ENCODE data around the gene ATXN1. TPM values are rescaled to one million over a fixed set of nuclear protein-coding genes. Genes with fewer than 3 reads are reported as not detected.

ATXN1 gene
- total and polyA plus RNA-seq, 2 experiments from 2014 or later = 4.8 to 9.1 TPM

DNA sequence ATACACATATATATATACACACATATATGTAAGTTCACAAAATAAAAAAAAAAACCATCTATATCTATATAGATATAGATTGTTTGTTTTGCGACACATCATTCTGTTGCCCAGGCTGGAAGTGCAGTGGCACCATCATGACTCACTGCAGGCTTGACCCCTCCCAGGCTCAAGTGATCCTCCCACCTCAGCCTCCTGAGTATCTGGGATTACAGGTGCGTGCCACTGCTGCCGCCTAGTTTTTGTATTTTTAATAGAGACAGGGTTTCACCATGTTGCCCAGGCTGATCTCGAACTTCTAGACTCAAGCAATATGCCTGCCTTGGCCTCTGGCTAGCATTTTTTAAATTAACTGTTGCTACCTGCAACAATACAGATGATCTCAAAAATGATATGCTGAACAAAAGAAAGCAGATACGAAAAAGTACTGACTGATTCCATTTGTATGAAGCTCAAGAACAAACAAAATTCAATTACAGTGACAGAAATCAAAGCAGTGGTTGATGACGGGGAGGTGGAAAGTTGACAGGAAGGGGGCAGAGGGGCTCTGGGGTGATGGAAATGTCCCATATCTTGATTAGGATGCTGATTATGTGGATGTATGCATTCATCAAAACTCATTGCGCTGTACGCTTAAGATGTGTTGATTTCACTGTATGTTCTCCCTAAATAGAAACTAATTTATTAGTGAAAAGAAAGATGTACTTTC, 49.6 kb downstream of the ATXN1 start (continued):
- TF ChIP-seq, protein P1, sequence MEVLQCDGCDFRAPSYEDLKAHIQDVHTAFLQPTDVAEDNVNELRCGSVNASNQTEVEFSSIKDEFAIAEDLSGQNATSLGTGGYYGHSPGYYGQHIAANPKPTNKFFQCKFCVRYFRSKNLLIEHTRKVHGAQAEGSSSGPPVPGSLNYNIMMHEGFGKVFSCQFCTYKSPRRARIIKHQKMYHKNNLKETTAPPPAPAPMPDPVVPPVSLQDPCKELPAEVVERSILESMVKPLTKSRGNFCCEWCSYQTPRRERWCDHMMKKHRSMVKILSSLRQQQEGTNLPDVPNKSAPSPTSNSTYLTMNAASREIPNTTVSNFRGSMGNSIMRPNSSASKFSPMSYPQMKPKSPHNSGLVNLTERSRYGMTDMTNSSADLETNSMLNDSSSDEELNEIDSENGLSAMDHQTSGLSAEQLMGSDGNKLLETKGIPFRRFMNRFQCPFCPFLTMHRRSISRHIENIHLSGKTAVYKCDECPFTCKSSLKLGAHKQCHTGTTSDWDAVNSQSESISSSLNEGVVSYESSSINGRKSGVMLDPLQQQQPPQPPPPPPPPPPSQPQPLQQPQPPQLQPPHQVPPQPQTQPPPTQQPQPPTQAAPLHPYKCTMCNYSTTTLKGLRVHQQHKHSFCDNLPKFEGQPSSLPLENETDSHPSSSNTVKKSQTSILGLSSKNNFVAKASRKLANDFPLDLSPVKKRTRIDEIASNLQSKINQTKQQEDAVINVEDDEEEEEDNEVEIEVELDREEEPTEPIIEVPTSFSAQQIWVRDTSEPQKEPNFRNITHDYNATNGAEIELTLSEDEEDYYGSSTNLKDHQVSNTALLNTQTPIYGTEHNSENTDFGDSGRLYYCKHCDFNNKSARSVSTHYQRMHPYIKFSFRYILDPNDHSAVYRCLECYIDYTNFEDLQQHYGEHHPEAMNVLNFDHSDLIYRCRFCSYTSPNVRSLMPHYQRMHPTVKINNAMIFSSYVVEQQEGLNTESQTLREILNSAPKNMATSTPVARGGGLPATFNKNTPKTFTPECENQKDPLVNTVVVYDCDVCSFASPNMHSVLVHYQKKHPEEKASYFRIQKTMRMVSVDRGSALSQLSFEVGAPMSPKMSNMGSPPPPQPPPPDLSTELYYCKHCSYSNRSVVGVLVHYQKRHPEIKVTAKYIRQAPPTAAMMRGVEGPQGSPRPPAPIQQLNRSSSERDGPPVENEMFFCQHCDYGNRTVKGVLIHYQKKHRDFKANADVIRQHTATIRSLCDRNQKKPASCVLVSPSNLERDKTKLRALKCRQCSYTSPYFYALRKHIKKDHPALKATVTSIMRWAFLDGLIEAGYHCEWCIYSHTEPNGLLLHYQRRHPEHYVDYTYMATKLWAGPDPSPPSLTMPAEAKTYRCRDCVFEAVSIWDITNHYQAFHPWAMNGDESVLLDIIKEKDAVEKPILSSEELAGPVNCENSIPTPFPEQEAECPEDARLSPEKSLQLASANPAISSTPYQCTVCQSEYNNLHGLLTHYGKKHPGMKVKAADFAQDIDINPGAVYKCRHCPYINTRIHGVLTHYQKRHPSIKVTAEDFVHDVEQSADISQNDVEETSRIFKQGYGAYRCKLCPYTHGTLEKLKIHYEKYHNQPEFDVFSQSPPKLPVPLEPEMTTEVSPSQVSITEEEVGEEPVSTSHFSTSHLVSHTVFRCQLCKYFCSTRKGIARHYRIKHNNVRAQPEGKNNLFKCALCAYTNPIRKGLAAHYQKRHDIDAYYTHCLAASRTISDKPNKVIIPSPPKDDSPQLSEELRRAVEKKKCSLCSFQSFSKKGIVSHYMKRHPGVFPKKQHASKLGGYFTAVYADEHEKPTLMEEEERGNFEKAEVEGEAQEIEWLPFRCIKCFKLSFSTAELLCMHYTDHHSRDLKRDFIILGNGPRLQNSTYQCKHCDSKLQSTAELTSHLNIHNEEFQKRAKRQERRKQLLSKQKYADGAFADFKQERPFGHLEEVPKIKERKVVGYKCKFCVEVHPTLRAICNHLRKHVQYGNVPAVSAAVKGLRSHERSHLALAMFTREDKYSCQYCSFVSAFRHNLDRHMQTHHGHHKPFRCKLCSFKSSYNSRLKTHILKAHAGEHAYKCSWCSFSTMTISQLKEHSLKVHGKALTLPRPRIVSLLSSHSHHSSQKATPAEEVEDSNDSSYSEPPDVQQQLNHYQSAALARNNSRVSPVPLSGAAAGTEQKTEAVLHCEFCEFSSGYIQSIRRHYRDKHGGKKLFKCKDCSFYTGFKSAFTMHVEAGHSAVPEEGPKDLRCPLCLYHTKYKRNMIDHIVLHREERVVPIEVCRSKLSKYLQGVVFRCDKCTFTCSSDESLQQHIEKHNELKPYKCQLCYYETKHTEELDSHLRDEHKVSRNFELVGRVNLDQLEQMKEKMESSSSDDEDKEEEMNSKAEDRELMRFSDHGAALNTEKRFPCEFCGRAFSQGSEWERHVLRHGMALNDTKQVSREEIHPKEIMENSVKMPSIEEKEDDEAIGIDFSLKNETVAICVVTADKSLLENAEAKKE (CRISPR knock-in tag; IDR thresholded peaks at IDR 0.05) = no peak
- TF ChIP-seq NANOG (IDR thresholded peaks at IDR 0.05; ENCODE audit: borderline replicate concordance) (no peak), EZH2 (IDR thresholded peaks at IDR 0.05; ENCODE audit: low read depth, unreplicated experiment) (no peak), JUNB (IDR thresholded peaks at IDR 0.05; ENCODE audit: unreplicated experiment) (no peak), POLR2AphosphoS5 (IDR thresholded peaks at IDR 0.05; ENCODE audit: low read depth) (no peak), CREB1 (CRISPR knock-in tag; IDR thresholded peaks at IDR 0.05; ENCODE audit: low read depth) (no peak), CTCF (conservative IDR thresholded peaks at IDR 0.05; ENCODE audit: low read depth in 2 of 2) (no peak)
- TF ChIP-seq, protein P2, sequence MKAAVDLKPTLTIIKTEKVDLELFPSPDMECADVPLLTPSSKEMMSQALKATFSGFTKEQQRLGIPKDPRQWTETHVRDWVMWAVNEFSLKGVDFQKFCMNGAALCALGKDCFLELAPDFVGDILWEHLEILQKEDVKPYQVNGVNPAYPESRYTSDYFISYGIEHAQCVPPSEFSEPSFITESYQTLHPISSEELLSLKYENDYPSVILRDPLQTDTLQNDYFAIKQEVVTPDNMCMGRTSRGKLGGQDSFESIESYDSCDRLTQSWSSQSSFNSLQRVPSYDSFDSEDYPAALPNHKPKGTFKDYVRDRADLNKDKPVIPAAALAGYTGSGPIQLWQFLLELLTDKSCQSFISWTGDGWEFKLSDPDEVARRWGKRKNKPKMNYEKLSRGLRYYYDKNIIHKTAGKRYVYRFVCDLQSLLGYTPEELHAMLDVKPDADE (IDR thresholded peaks at IDR 0.05) = no peak

Data from GM23338 (cell line).